ENCODE measurements around the gene USP13.

The USP13 gene

GRCh38 chr3:179701176-179701827, 48.5 kb downstream of the USP13 start:
- DNase-seq, result no peak

- no peak for DNase-seq
These were observed 49.6 kb downstream of the USP13 start for GRCh38 chr3:179702271-179702947.

- DNase-seq, result no peak
These were observed 51.0 kb downstream of the USP13 start for GRCh38 chr3:179703816-179704215.

- DNase-seq, result no peak
These were observed 53.4 kb downstream of the USP13 start for GRCh38 chr3:179706233-179706632.

- no peak for DNase-seq
These were observed 57.2 kb downstream of the USP13 start for GRCh38 chr3:179710079-179710478.

GRCh38 chr3:179713643-179714090, 60.8 kb downstream of the USP13 start:
- DNase-seq, result no peak

- no peak for DNase-seq
These were observed 62.7 kb downstream of the USP13 start for GRCh38 chr3:179715582-179715981.

GRCh38 chr3:179716226-179716625, 63.4 kb downstream of the USP13 start:
- DNase-seq, result no peak

- DNase-seq, result no peak
These were observed 64.0 kb downstream of the USP13 start for GRCh38 chr3:179716811-179717210.

- no peak for DNase-seq
These were observed 64.4 kb downstream of the USP13 start for GRCh38 chr3:179717219-179717618.

GRCh38 chr3:179719048-179719734, 66.4 kb downstream of the USP13 start:
- no peak for DNase-seq

GRCh38 chr3:179720196-179720595, 67.4 kb downstream of the USP13 start:
- DNase-seq, result no peak

GRCh38 chr3:179723617-179724016, 70.8 kb downstream of the USP13 start:
- no peak for DNase-seq

GRCh38 chr3:179726075-179726699, 73.3 kb downstream of the USP13 start:
- no peak for DNase-seq

GRCh38 chr3:179729086-179729485, 76.2 kb downstream of the USP13 start:
- no peak for DNase-seq

GRCh38 chr3:179729981-179730380, 77.1 kb downstream of the USP13 start:
- no peak for DNase-seq

- no peak for DNase-seq
These were observed 77.7 kb downstream of the USP13 start for GRCh38 chr3:179730506-179730905.

- no peak for DNase-seq
These were observed 78.7 kb downstream of the USP13 start for GRCh38 chr3:179731544-179731943.

- no peak for DNase-seq
These were observed 80.0 kb downstream of the USP13 start for GRCh38 chr3:179732661-179733348.

- DNase-seq, result no peak
These were observed 81.0 kb downstream of the USP13 start for GRCh38 chr3:179733797-179734196.

GRCh38 chr3:179734497-179735281, 81.8 kb downstream of the USP13 start:
- no peak for DNase-seq

GRCh38 chr3:179735321-179735720, 82.5 kb downstream of the USP13 start:
- no peak for DNase-seq

Data from activated CD4-positive, alpha-beta T cell treated with anti-CD3 and anti-CD28 coated beads for 4 hours (primary cell).